ENCODE measurements around the gene NPW.

NPW gene

DNA sequence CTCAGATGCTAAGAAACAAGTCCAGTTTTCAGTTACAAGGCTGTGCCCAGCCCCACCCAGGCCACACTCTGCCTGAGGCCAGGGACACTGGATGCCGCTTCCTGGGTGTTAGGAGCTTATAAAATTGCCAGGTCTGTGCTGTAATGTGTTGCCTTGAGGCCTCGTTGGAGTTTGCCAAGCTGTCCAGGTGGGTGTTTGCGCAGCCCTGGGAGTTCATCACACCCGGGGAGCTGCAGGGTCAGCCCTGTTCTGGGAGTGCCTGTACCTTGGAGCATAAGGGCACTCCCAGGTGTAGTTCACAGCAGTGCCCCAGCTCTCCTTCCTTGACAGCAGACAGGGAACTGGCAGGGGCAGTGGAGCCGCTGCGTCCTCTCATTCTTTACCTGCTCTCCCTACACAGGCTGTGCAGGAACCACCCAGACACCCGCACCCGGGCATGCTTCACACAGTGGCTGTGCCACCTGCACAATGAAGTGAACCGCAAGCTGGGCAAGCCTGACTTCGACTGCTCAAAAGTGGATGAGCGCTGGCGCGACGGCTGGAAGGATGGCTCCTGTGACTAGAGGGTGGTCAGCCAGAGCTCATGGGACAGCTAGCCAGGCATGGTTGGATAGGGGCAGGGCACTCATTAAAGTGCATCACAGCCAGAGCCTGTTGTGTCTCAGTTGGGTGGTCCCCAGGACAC lies 34.0 kb upstream of the NPW start:
- H3K4me1 ChIP-seq (ENCODE audit: control insufficient read depth in 1 of 2, insufficient read depth in 2 of 2, low read length in 2 of 2): peaks cover 15 to 24% of the 10 kb centered on the region in 2 donors
- H3K36me3 ChIP-seq (ENCODE audit: control insufficient read depth in 1 of 2, insufficient read depth in 2 of 2, low read length in 2 of 2): peaks cover 6 to 21% of the 10 kb centered on the region in 2 donors
- no peaks in the 10 kb centered on the region for H3K9me3 ChIP-seq (ENCODE audit: control insufficient read depth in 1 of 2, low read length in 2 of 2)
- peak overlapping the region in 1 of 2 donors; percentile 68 for H3K4me3 ChIP-seq (ENCODE audit: low read depth in 1 of 2, low read length in 2 of 2)
- peaks cover 36% of the 10 kb centered on the region for H3K27me3 ChIP-seq (ENCODE audit: low read depth, low read length)
- peak overlapping the region; percentile 84 for H3K27ac ChIP-seq (ENCODE audit: low read length)

DNA sequence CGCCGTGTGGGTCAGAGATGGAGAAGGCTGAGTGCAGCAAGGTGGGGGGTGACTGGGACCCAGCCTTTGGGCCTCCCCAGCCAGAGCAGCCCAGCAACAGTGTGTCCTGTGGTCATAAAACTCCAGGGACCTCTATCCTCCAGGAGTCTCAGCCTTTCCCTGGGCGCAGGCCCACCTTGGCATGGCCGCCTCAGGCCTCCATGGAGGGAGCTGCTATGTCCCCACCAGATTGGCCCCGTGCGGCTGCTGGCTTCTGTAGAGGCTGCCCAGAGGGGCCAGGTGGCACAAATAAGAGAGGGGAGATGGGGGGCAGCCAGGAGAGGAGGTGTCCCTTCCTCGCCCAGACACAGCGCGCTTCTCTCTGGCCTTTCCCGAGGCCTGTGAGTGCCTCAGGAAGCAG lies 32.4 kb upstream of the NPW start:
- peaks cover 6 to 21% of the 10 kb centered on the region in 2 donors for H3K36me3 ChIP-seq (ENCODE audit: control insufficient read depth in 1 of 2, insufficient read depth in 2 of 2, low read length in 2 of 2)
- no peaks in the 10 kb centered on the region for H3K9me3 ChIP-seq (ENCODE audit: control insufficient read depth in 1 of 2, low read length in 2 of 2)
- peaks cover 25% of the 10 kb centered on the region for H3K27me3 ChIP-seq (ENCODE audit: low read depth, low read length)
- H3K4me1 ChIP-seq (ENCODE audit: control insufficient read depth in 1 of 2, insufficient read depth in 2 of 2, low read length in 2 of 2): peaks cover 15 to 36% of the 10 kb centered on the region in 2 donors
- H3K4me3 ChIP-seq (ENCODE audit: low read depth in 1 of 2, low read length in 2 of 2): no peak overlapping the region
- H3K27ac ChIP-seq (ENCODE audit: low read length): no peak overlapping the region

DNA sequence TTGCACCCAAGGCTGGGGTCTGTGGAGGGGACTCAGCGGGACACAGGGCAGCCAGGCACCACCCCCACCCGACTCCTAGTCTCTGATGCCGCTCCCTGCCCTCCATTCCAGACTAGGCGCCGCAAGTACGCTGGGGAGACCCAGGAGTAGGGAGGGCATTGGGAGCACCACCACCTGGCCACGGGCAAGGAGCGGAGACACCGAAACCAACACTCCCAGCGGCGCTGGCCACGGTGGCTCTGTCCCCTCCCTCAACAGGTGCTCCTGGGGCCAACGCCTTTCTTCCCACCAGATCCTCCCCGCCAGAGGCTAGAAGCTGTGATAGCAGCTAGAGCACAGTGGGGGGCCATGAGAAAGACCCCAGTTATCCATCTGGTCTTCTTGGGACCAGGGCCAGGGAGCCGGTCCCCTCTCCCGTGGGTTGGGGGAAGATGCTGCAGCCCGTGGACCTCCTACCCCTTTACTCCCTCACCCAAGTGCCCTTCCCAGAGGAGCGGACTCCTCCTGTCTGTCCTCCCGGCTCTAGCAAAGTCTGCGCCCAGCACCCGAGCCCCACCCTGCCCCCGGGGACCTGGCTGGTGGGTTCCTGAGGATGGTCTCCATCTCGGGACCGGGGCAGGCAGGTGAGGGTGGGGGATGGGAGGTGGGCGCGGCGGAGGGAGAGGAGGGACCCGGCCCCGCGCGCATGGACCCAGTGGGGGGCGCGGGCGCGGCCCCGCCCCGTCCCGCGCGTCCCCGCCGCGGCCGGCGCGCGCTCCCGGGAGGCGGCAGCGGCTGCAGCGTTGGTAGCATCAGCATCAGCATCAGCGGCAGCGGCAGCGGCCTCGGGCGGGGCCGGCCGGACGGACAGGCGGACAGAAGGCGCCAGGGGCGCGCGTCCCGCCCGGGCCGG lies 30.1 kb upstream of the NPW start, which contains the start of gene SYNGR3:
Gene SYNGR3 (plus strand): TSS at position 762 of the 892 bp plus-strand sequence. CDS start 133 bp downstream, outside the sequence.
- Histone ChIP-seq H3K27ac (ENCODE audit: low read length) (no peak within 1 kb of the TSS), H3K4me1 (ENCODE audit: control insufficient read depth in 1 of 2, insufficient read depth in 2 of 2, low read length in 2 of 2) (peaks cover 9 to 29% of the 10 kb centered on the region in 2 donors), H3K27me3 (ENCODE audit: low read depth, low read length) (peaks cover 21% of the 10 kb centered on the region), H3K4me3 (ENCODE audit: low read depth in 1 of 2, low read length in 2 of 2) (peak within 1 kb of the TSS in 1 of 2 donors; percentile 24), H3K36me3 (ENCODE audit: control insufficient read depth in 1 of 2, insufficient read depth in 2 of 2, low read length in 2 of 2) (peaks cover 6 to 21% of the 10 kb centered on the region in 2 donors), H3K9me3 (ENCODE audit: control insufficient read depth in 1 of 2, low read length in 2 of 2) (no peaks in the 10 kb centered on the region)

DNA sequence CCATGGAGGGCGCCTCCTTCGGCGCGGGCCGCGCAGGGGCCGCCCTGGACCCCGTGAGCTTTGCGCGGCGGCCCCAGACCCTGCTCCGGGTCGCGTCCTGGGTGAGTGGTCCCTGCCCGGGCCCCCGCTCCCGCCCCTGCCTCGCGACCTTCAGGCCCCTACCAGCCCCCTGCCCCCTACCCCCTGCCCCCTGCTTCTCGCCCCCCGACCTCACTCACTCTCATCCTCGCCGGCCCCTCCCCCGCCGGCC lies 29.6 kb upstream of the NPW start:
- no peak overlapping the region for H3K27ac ChIP-seq (ENCODE audit: low read length)
- H3K4me3 ChIP-seq (ENCODE audit: low read depth in 1 of 2, low read length in 2 of 2): no peak overlapping the region
- peaks cover 6 to 21% of the 10 kb centered on the region in 2 donors for H3K36me3 ChIP-seq (ENCODE audit: control insufficient read depth in 1 of 2, insufficient read depth in 2 of 2, low read length in 2 of 2)
- no peaks in the 10 kb centered on the region for H3K9me3 ChIP-seq (ENCODE audit: control insufficient read depth in 1 of 2, low read length in 2 of 2)
- peaks cover 6 to 24% of the 10 kb centered on the region in 2 donors for H3K4me1 ChIP-seq (ENCODE audit: control insufficient read depth in 1 of 2, insufficient read depth in 2 of 2, low read length in 2 of 2)
- H3K27me3 ChIP-seq (ENCODE audit: low read depth, low read length): peaks cover 21% of the 10 kb centered on the region

DNA sequence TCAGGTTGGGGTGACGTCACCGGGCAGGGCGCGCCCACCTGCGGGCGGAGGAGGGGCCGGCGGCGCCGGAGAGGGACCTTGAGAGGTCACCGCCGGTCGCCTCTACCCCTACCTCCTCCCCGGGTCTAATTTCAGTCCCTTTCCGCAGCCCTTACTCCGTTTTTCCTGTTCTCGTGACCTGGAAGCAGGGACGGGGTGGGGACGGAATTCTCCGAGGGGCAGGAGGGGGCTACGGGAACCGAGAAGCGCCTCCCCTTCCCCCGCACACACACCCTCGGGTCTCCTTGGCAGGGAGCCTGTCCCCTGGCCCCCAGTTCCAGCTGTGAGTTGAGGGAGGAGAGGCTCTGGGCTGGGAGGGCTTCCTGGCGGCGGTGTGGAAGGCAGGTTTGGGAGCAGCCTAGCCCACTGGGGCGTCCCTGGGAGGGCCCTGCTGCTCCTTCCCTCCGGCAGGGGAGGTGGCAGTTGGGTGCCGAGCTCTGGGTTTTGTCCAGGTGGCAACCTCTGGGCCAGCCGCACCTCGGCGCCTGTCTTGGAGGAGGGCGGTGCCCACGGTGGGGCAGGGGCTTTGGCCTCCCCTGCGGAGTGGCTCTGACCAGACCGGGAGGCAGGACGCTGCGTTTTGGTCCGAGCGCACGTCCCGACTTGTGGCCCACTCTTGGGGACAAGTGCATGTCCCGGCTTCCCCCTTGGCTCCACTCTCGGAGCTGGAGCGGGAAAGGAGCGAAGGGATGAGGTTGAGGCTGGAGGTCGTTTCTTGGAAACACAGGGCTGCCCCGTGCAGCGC lies 29.0 kb upstream of the NPW start:
- Histone ChIP-seq H3K27me3 (ENCODE audit: low read depth, low read length) (peaks cover 21% of the 10 kb centered on the region), H3K4me1 (ENCODE audit: control insufficient read depth in 1 of 2, insufficient read depth in 2 of 2, low read length in 2 of 2) (peaks cover under 1 to 19% of the 10 kb centered on the region in 2 donors), H3K36me3 (ENCODE audit: control insufficient read depth in 1 of 2, insufficient read depth in 2 of 2, low read length in 2 of 2) (peaks cover 6 to 18% of the 10 kb centered on the region in 2 donors), H3K9me3 (ENCODE audit: control insufficient read depth in 1 of 2, low read length in 2 of 2) (no peaks in the 10 kb centered on the region), H3K27ac (ENCODE audit: low read length) (no peak overlapping the region), H3K4me3 (ENCODE audit: low read depth in 1 of 2, low read length in 2 of 2) (peak overlapping the region in 1 of 2 donors; percentile 24)

DNA sequence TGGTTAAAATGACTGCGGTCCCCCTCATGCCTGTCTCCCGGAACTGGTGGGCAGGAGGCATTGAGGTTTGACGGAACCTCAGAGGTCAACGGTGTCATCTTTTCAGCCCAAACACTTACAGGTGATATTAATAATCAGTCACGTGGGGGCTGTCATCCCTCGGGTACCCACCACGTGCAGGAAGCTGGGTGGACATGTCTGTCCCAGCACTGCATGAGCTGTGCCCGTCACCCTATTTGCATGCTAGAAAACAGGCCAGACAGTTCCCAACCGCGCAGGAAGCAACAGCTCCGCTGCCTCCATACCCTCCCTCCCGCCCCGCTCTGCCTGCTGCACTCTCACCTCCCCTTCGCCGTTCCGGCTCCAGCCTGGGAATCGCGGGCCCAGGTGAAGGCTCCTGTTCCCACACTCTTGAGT lies 28.4 kb upstream of the NPW start:
- Histone ChIP-seq H3K36me3 (ENCODE audit: control insufficient read depth in 1 of 2, insufficient read depth in 2 of 2, low read length in 2 of 2) (peaks cover 6 to 12% of the 10 kb centered on the region in 2 donors), H3K27ac (ENCODE audit: low read length) (no peak overlapping the region), H3K9me3 (ENCODE audit: control insufficient read depth in 1 of 2, low read length in 2 of 2) (no peaks in the 10 kb centered on the region), H3K4me3 (ENCODE audit: low read depth in 1 of 2, low read length in 2 of 2) (no peak overlapping the region), H3K4me1 (ENCODE audit: control insufficient read depth in 1 of 2, insufficient read depth in 2 of 2, low read length in 2 of 2) (peaks cover 0 to 17% of the 10 kb centered on the region in 2 donors), H3K27me3 (ENCODE audit: low read depth, low read length) (peaks cover 21% of the 10 kb centered on the region)

DNA sequence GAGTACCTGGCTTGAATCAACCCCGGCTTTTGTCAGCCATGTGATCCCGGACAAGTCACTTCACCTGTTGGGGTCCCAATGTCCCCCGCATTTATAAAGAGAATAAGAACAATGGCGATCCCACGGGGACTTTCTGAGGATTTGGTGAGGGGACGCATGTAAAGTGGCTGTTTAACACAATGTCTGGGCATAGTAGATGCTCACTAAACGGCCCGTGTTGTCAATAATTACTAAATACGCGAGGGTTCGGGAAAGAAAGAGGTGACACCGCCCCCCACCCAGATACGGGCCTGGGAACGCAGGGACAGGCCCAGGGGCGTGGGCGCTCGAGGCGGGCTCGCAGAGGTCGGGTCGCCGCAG lies 28.0 kb upstream of the NPW start:
- peaks cover 21% of the 10 kb centered on the region for H3K27me3 ChIP-seq (ENCODE audit: low read depth, low read length)
- H3K4me3 ChIP-seq (ENCODE audit: low read depth in 1 of 2, low read length in 2 of 2): peak overlapping the region in 1 of 2 donors; percentile 40
- H3K4me1 ChIP-seq (ENCODE audit: control insufficient read depth in 1 of 2, insufficient read depth in 2 of 2, low read length in 2 of 2): peaks cover 0 to 17% of the 10 kb centered on the region in 2 donors
- H3K27ac ChIP-seq (ENCODE audit: low read length): no peak overlapping the region
- no peaks in the 10 kb centered on the region for H3K9me3 ChIP-seq (ENCODE audit: control insufficient read depth in 1 of 2, low read length in 2 of 2)
- peaks cover 4 to 8% of the 10 kb centered on the region in 2 donors for H3K36me3 ChIP-seq (ENCODE audit: control insufficient read depth in 1 of 2, insufficient read depth in 2 of 2, low read length in 2 of 2)

DNA sequence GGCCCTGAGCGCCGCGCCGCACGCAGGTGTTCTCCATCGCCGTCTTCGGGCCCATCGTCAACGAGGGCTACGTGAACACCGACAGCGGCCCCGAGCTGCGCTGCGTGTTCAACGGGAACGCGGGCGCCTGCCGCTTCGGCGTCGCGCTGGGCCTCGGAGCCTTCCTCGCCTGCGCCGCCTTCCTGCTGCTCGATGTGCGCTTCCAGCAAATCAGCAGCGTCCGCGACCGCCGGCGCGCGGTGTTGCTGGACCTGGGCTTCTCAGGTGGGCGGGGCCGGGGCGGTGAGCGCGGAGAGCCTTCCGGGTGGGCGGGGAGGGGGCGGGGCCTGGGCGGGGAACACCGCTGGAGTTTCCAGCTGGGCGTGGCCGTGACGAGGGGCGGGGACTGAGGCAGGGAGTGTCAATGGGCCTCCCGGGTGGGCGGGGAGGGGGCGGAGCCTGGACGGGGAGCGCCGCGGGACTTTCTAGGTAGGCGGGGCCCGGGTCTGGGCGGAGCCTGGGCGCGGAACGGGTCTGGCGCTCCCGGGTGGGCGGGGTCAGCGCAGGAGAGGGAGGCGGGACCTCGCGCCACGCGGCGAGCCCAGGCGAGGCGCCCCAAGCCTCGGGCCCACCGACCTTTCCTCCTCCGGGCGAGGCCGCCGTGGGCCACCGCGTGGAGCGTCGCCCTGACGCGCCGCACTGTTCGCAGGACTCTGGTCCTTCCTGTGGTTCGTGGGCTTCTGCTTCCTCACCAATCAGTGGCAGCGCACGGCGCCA lies 27.5 kb upstream of the NPW start:
- Histone ChIP-seq H3K36me3 (ENCODE audit: control insufficient read depth in 1 of 2, insufficient read depth in 2 of 2, low read length in 2 of 2) (peaks cover 0 to 8% of the 10 kb centered on the region in 2 donors), H3K9me3 (ENCODE audit: control insufficient read depth in 1 of 2, low read length in 2 of 2) (no peaks in the 10 kb centered on the region), H3K27me3 (ENCODE audit: low read depth, low read length) (peaks cover 21% of the 10 kb centered on the region), H3K4me1 (ENCODE audit: control insufficient read depth in 1 of 2, insufficient read depth in 2 of 2, low read length in 2 of 2) (peaks cover 0 to 20% of the 10 kb centered on the region in 2 donors), H3K27ac (ENCODE audit: low read length) (no peak overlapping the region), H3K4me3 (ENCODE audit: low read depth in 1 of 2, low read length in 2 of 2) (peak overlapping the region in 1 of 2 donors; percentile 40)

DNA sequence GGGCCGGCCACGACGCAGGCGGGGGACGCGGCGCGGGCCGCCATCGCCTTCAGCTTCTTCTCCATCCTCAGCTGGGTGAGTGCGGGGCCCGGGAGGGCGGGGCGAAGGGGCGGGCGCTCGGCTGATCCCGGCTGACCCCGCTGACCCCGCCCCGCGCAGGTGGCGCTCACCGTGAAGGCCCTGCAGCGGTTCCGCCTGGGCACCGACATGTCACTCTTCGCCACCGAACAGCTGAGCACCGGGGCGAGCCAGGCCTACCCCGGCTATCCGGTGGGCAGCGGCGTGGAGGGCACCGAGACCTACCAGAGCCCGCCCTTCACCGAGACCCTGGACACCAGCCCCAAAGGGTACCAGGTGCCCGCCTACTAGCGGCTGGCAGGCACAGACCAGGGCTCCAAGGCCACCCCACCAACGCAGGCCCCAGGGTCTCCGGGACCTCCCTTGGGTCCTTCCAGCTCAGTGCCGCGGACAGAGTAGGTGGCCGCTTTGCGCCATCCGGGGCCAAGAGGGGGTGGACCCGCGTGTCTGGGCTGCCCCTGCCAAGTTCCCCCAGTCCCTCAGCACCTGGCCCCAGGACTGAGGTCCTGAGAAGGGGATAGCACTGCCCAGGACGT lies 26.8 kb upstream of the NPW start:
- Histone ChIP-seq H3K4me3 (ENCODE audit: low read depth in 1 of 2, low read length in 2 of 2) (peak overlapping the region in 1 of 2 donors; percentile 12), H3K36me3 (ENCODE audit: control insufficient read depth in 1 of 2, insufficient read depth in 2 of 2, low read length in 2 of 2) (peaks cover 0 to 9% of the 10 kb centered on the region in 2 donors), H3K27me3 (ENCODE audit: low read depth, low read length) (peaks cover 21% of the 10 kb centered on the region), H3K4me1 (ENCODE audit: control insufficient read depth in 1 of 2, insufficient read depth in 2 of 2, low read length in 2 of 2) (peaks cover 0 to 23% of the 10 kb centered on the region in 2 donors), H3K9me3 (ENCODE audit: control insufficient read depth in 1 of 2, low read length in 2 of 2) (no peaks in the 10 kb centered on the region), H3K27ac (ENCODE audit: low read length) (no peak overlapping the region)

DNA sequence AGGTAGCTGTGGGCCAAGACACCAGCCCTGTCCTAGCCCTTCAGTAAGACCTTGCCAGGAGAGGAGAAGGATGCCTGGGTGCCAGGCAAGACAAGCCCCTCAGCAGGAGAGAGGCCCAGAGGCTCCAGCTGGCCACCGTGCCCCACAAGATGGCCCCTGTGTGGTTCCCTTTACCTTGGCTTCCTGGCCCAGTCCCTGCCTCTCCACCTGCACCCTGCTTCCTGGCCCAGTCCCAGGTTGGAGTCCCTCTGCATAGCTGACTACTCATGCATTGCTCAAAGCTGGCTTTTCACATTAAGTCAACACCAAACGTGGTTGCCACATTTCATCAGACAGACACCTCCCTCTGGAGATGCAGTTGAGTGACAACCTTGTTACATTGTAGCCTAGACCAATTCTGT lies 25.9 kb upstream of the NPW start:
- H3K9me3 ChIP-seq (ENCODE audit: control insufficient read depth in 1 of 2, low read length in 2 of 2): no peaks in the 10 kb centered on the region
- H3K4me1 ChIP-seq (ENCODE audit: control insufficient read depth in 1 of 2, insufficient read depth in 2 of 2, low read length in 2 of 2): peaks cover 0 to 27% of the 10 kb centered on the region in 2 donors
- peaks cover 0 to 18% of the 10 kb centered on the region in 2 donors for H3K36me3 ChIP-seq (ENCODE audit: control insufficient read depth in 1 of 2, insufficient read depth in 2 of 2, low read length in 2 of 2)
- peaks cover 17% of the 10 kb centered on the region for H3K27me3 ChIP-seq (ENCODE audit: low read depth, low read length)
- no peak overlapping the region for H3K27ac ChIP-seq (ENCODE audit: low read length)
- H3K4me3 ChIP-seq (ENCODE audit: low read depth in 1 of 2, low read length in 2 of 2): no peak overlapping the region
